H1 (cell line): Measurements from ENCODE around the gene FHIT. TPM values are rescaled to one million over a fixed set of nuclear protein-coding genes. Genes with fewer than 3 reads are reported as not detected.

ENCODE experiments used
- CTCF ChIA-PET: fragments of 300-600 bp; sonication (Branson Sonifier 250); formaldehyde crosslinking; loops from one replicate; lab custom pipeline; 2021; ENCODE audit not compliant: partially characterized antibody; lab: Charles Lee
- POLR2A ChIA-PET: fragments of 300-600 bp; sonication (Branson Sonifier 250); formaldehyde crosslinking; loops from one replicate; lab custom pipeline; 2021; ENCODE audit warnings: inconsistent platforms; ENCODE audit not compliant: partially characterized antibody; lab: Charles Lee
- DNase-seq, 2 experiments: peaks; one replicate each; pipeline versions ENCODE4 v3.0.0 to v3.0.0-alpha.2; 2010 to 2022; ENCODE audit warnings: low spot score in 2 of 2, low read depth in 1 of 2, mixed read lengths in 1 of 2
- FAIRE-seq: peaks from 2 replicates; lab custom pipeline; 2011; peaks lifted over from hg19 to GRCh38; lab: Jason Lieb, UNC
- H2AFZ ChIP-seq: 2 replicates; pipeline ENCODE4 v1.8.1; 2012; ENCODE audit warnings: low read length, inconsistent platforms
- H2AK5ac ChIP-seq: 2 replicates; pipeline ENCODE4 v1.6.1; 2013; ENCODE audit warnings: low read depth, low read length
- H2BK120ac ChIP-seq: replicated peaks from 2 replicates; pipeline ENCODE3; 2013; ENCODE audit warnings: low read depth, low read length, inconsistent platforms
- H2BK12ac ChIP-seq: 2 replicates; pipeline ENCODE4 v1.6.1; 2013; ENCODE audit warnings: low read depth, low read length
- H2BK15ac ChIP-seq: 2 replicates; pipeline ENCODE4 v1.6.1; 2013; ENCODE audit warnings: low read length
- H2BK20ac ChIP-seq: 2 replicates; pipeline ENCODE4 v1.6.1; 2013; ENCODE audit warnings: low read length
- H2BK5ac ChIP-seq: 2 replicates; pipeline ENCODE4 v1.6.1; 2013; ENCODE audit warnings: low read depth, low read length
- H3K14ac ChIP-seq: 2 replicates; pipeline ENCODE4 v1.6.1; 2013; ENCODE audit warnings: inconsistent platforms; ENCODE audit not compliant: insufficient read length
- H3K18ac ChIP-seq: 2 replicates; pipeline ENCODE4 v1.6.1; 2013; ENCODE audit warnings: low read length; ENCODE audit errors: extremely low read depth
- H3K23ac ChIP-seq: 2 replicates; pipeline ENCODE4 v1.6.1; 2013; ENCODE audit warnings: inconsistent platforms; ENCODE audit not compliant: insufficient read length
- H3K23me2 ChIP-seq: 2 replicates; pipeline ENCODE4 v1.6.1; 2013; ENCODE audit warnings: low read depth, low read length
- H3K27ac ChIP-seq: 2 replicates; pipeline ENCODE4 v1.6.1; 2011; ENCODE audit warnings: low read depth, low read length, inconsistent platforms
- H3K27me3 ChIP-seq, 4 experiments: replicated peaks in 1 of 4; 1 replicate in 1 of 4; 2 replicates in 3 of 4; pipeline versions ENCODE4 v1.6.1 to v1.8.1; 2011 to 2013; ENCODE audit warnings: low read length in 3 of 4, mild to moderate bottlenecking in 3 of 4, inconsistent platforms in 2 of 4, mixed read lengths in 2 of 4, moderate library complexity in 1 of 4; ENCODE audit not compliant: control insufficient read depth in 3 of 4, insufficient read depth in 3 of 4; ENCODE audit errors: extremely low read depth in 1 of 4
- H3K36me3 ChIP-seq, 4 experiments: 2 replicates each; pipeline versions ENCODE4 v1.6.1 to v1.8.1; 2011 to 2013; ENCODE audit warnings: mild to moderate bottlenecking in 4 of 4, low read length in 3 of 4, moderate library complexity in 2 of 4, control low read depth in 1 of 4, inconsistent platforms in 1 of 4; ENCODE audit not compliant: insufficient read depth in 4 of 4, control insufficient read depth in 2 of 4
- H3K4ac ChIP-seq: replicated peaks from 2 replicates; pipeline ENCODE3; 2013; ENCODE audit warnings: low read length, low read depth, mixed read lengths, inconsistent platforms; ENCODE audit not compliant: insufficient read length
- H3K4me1 ChIP-seq, 4 experiments: replicated peaks in 1 of 4; 1 replicate in 1 of 4; 2 replicates in 3 of 4; pipeline versions ENCODE4 v1.6.1 to v1.8.1; 2011 to 2013; ENCODE audit warnings: low read length in 3 of 4, inconsistent platforms in 2 of 4, mixed read lengths in 1 of 4; ENCODE audit not compliant: insufficient read depth in 4 of 4, control insufficient read depth in 3 of 4
- H3K4me2 ChIP-seq, 2 experiments: 2 replicates each; pipeline versions ENCODE4 v1.6.1 to v1.8.1; 2011 to 2013; ENCODE audit warnings: low read depth in 2 of 2, low read length in 2 of 2, control low read depth in 1 of 2, inconsistent platforms in 1 of 2, mild to moderate bottlenecking in 1 of 2; ENCODE audit not compliant: insufficient read depth in 1 of 2
- H3K4me3 ChIP-seq, 4 experiments: fragments of 200-600, 300-600 bp in 1 of 4; sonication (generic), shearing (Covaris generic), sonication (Bioruptor Twin) in 1 of 4; 2 replicates each; pipeline versions ENCODE4 v1.5.1 to v1.8.1; 2011 to 2016; ENCODE audit warnings: low read length in 4 of 4, low read depth in 3 of 4, control low read depth in 2 of 4, inconsistent platforms in 2 of 4, mild to moderate bottlenecking in 2 of 4, mixed read lengths in 1 of 4, moderate library complexity in 1 of 4; ENCODE audit not compliant: insufficient read depth in 2 of 4; ENCODE audit errors: extremely low read depth in 1 of 4
- H3K56ac ChIP-seq: replicated peaks from 2 replicates; pipeline ENCODE3; 2013; ENCODE audit warnings: low read depth, mild to moderate bottlenecking, mixed read lengths, low read length, inconsistent platforms; ENCODE audit not compliant: insufficient read length
- H3K79me1 ChIP-seq: 2 replicates; pipeline ENCODE4 v1.6.1; 2013; ENCODE audit warnings: low read depth, low read length, control low read depth
- H3K79me2 ChIP-seq, 2 experiments: 2 replicates each; pipeline versions ENCODE4 v1.6.1 to v1.8.1; 2012 to 2013; ENCODE audit warnings: low read length in 2 of 2, mild to moderate bottlenecking in 2 of 2, inconsistent platforms in 1 of 2; ENCODE audit not compliant: insufficient read depth in 2 of 2, control insufficient read depth in 1 of 2
- H3K9ac ChIP-seq, 4 experiments: replicated peaks in 1 of 4; 1 replicate in 1 of 4; 2 replicates in 3 of 4; pipeline versions ENCODE4 v1.6.1 to v1.8.1; 2011 to 2013; ENCODE audit warnings: low read depth in 3 of 4, low read length in 3 of 4, control low read depth in 2 of 4, mild to moderate bottlenecking in 2 of 4, moderate library complexity in 2 of 4, inconsistent platforms in 1 of 4; ENCODE audit errors: extremely low read depth in 1 of 4
- H3K9me3 ChIP-seq, 2 experiments: 2 replicates each; pipeline versions ENCODE4 v1.6.1 to v1.8.1; 2012 to 2013; ENCODE audit warnings: mild to moderate bottlenecking in 2 of 2, moderate library complexity in 2 of 2, control low read depth in 1 of 2, inconsistent platforms in 1 of 2, low read depth in 1 of 2, low read length in 1 of 2, mixed read lengths in 1 of 2; ENCODE audit not compliant: insufficient read depth in 2 of 2
- H4K20me1 ChIP-seq, 2 experiments: replicated peaks in 1 of 2; 2 replicates each; pipeline versions ENCODE3 to v1.8.1; 2011 to 2013; ENCODE audit warnings: inconsistent platforms in 2 of 2, low read length in 2 of 2, mild to moderate bottlenecking in 1 of 2; ENCODE audit not compliant: insufficient read depth in 2 of 2, control insufficient read depth in 1 of 2
- H4K5ac ChIP-seq: 2 replicates; pipeline ENCODE4 v1.6.1; 2013; ENCODE audit warnings: low read length, low read depth, mixed read lengths, inconsistent platforms; ENCODE audit not compliant: insufficient read length
- H4K8ac ChIP-seq: 2 replicates; pipeline ENCODE4 v1.8.0; 2013; ENCODE audit warnings: mild to moderate bottlenecking, moderate library complexity, low read length, inconsistent platforms; ENCODE audit not compliant: insufficient read depth; ENCODE audit errors: extremely low read depth
- H4K91ac ChIP-seq: replicated peaks from 2 replicates; pipeline ENCODE3; 2013; ENCODE audit warnings: low read length, mixed read lengths, inconsistent platforms; ENCODE audit not compliant: insufficient read length
- SIRT6 ChIP-seq: IDR thresholded peaks from one replicate; pipeline ENCODE4 v1.7.1; 2012; ENCODE audit warnings: low read length, inconsistent platforms
- TCF12 ChIP-seq: IDR thresholded peaks from 2 replicates; pipeline ENCODE4 v1.6.1; 2011; ENCODE audit warnings: low read depth, mild to moderate bottlenecking, low read length
- WGBS, 2 experiments: shearing (Covaris generic) in 1 of 2; methylation state at CpG; one replicate each; pipeline versions ENCODE4 v1.1.6 to v1.1.7; 2013 to 2015; ENCODE audit warnings: low lambda C conversion rate in 2 of 2, mixed read lengths in 2 of 2, inconsistent platforms in 1 of 2, low coverage in 1 of 2, missing lambda C conversion rate in 1 of 2; ENCODE audit not compliant: insufficient replicate concordance in 2 of 2, insufficient coverage in 1 of 2, insufficient read length in 1 of 2; ENCODE audit errors: extremely low coverage in 1 of 2, missing lambda C conversion rate in 1 of 2; 5-methylcytosine and 5-hydroxymethylcytosine counted together
- polyA plus RNA-seq, 7 experiments: library from polyadenylated mRNA; depleted of rRNA in 3 of 7; stranded (reverse) in 5 of 7; unstranded in 2 of 7; fragments of >200 nt in 5 of 7; fragments of 200-250 nt in 2 of 7; gene quantifications; 1 replicate in 5 of 7; 2 replicates in 1 of 7; 4 replicates in 1 of 7; pipeline versions ENCODE4 v1.2.1 to v1.2.3, GENCODE V29; 2011 to 2013; ENCODE audit warnings: missing spikeins in 2 of 7, mixed read lengths in 2 of 7
- total RNA-seq: library from RNA; stranded (reverse); fragmentation: NEBNext Ultra II Directional; extraction: Animal tissue kit (Norgen Biotek cat#: 25700); gene quantifications from 2 replicates; pipeline ENCODE4 v1.2.1, GENCODE V29; 2021
- TF ChIP-seq, protein P1 (sequence below): IDR thresholded peaks from 2 replicates; pipeline ENCODE4 v1.6.1; 2011; ENCODE audit warnings: low read depth, mild to moderate bottlenecking, low read length; ENCODE audit not compliant: insufficient read depth

FHIT gene
- total and polyA plus RNA-seq, 2 of the 8 experiments (the other 6 are each of a cell fraction or from before 2014, with no cell fraction given): 1.2 to 3.2 TPM

DNA sequence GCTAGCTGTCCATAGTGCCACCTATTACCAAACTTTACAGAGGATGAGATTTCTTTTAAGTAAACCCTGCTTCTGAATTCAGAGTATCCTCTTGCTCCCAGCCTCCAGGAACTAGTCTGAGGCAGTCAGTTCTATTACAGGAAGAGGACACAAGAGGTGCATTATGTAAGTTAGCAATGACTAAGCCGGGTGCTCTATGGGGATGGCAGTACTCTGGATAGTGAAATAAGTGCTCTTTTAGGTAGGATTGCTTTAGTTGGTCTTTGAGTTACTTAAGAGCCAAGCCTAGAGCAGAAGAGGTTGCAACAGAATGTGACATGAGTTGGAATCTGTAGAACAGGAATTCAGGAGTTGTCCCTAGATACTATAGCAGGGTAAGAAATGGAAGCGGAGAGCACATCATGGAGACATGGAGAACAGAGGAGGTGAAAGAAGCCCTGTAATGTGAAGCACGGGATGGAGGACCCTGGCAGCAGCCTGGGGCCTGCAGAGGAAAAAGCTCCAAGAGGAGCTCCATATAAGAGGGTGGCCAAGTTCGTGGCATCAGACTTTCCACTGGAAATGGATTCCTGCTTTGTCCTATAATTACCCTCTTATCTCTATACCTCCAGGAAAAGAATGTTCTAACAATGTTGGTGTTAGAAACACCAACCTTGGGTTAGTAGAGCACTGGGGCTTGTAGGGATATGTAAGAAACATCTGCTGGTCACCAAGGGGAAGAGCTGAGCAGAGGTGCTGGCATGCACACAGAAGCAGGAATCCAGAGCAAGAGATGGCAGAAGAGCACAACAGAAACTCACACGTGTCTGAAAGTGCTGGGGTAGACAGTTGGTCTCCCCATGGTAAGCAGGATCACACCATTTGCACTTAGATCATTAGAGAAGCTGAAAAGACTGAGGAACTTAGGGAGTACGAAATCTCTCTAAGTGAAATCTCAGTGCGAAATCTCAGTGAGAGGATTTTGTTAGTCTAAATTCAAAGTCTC, 851.1 kb downstream of the FHIT start:
- Histone ChIP-seq H3K4me2 (no peak overlapping the region), H3K23me2 (no peaks in the 10 kb centered on the region), H4K5ac (no peak overlapping the region), H2BK12ac (no peak overlapping the region), H2AK5ac (no peak overlapping the region), H3K4me3 (no peak overlapping the region), H3K14ac (no peak overlapping the region), H3K9ac (no peak overlapping the region), H3K18ac (no peak overlapping the region), H3K27me3 (no peaks in the 10 kb centered on the region), H3K56ac (no peak overlapping the region), H3K4ac (no peak overlapping the region), H3K79me1 (no peaks in the 10 kb centered on the region), H2BK5ac (no peak overlapping the region), H2AFZ (no peak overlapping the region), H3K4me1 (peaks cover 0 to 3% (median 1%) of the 10 kb centered on the region in 4 experiments; a peak in 2 of 7 replicates), H3K36me3 (no peaks in the 10 kb centered on the region; a peak in 1 of 8 replicates), H3K23ac (no peak overlapping the region)
- DNase-seq (no peak), FAIRE-seq (no peak)
- CTCF ChIA-PET: interaction anchor here (1.1 to 1.7 kb wide), 2 partner anchors 15 to 212 kb away, joined by 3 to 5 read pairs; no protein-coding TSS in a partner anchor
- POLR2A ChIA-PET: no interaction called here
- TF ChIP-seq TCF12 (no peak), SIRT6 (no peak)
- TF ChIP-seq, protein P1, sequence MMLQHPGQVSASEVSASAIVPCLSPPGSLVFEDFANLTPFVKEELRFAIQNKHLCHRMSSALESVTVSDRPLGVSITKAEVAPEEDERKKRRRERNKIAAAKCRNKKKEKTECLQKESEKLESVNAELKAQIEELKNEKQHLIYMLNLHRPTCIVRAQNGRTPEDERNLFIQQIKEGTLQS: no peak
- TF ChIP-seq, all 59 proteins: peak for 0
- Histone ChIP-seq H2BK20ac (no peak overlapping the region), H4K20me1 (no peaks in the 10 kb centered on the region), H4K8ac (no peak overlapping the region), H2BK15ac (no peak overlapping the region), H3K9me3 (no peaks in the 10 kb centered on the region), H3K27ac (no peak overlapping the region), H3K79me2 (no peaks in the 10 kb centered on the region), H4K91ac (no peak overlapping the region), H2BK120ac (no peak overlapping the region)
- WGBS, 2 experiments: 84% methylated on average over 6 of the region's 7 CpGs; no CpG with 5 or more reads in 1 of the 2 experiments
